ENCODE results near the gene COL23A1.

COL23A1 gene

DNA sequence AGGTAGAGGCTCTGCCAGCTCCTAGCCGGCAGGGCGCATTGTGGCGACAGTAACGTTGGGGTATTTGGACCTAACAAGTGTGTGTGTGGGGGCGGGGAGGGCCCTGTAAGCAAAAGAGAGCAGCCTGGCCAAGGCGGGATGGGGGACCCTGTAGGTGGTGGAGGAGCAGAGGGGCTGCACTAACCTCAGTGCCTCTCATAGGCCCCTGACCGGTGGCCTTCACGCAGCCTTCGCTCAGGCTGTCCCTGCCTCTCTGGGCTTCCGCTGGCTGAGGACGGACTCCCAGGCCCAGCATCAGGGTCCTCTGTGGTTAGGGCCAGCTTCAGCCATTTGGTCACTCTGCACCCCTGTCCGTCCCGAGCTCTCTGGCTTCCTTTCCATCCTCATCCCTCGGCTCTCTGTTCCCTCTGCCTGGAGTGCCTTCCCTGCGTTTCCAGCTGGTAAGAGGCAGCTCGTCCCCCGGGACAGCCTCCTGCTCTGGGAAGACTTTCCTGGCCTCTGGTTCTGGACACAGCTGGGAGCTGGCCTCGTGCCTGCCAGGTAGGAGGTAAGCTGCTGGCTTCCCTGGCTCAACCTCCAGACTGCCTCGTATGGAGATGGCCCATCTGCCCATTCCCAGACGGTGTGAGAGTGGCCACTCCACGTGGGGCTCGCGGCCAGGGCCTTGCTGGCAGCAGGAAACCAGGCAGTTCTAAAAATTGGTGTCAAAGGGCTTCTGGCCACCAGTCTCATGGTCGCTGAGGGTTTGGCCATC, 318.3 kb downstream of the COL23A1 start:
- TF ChIP-seq, protein P1, sequence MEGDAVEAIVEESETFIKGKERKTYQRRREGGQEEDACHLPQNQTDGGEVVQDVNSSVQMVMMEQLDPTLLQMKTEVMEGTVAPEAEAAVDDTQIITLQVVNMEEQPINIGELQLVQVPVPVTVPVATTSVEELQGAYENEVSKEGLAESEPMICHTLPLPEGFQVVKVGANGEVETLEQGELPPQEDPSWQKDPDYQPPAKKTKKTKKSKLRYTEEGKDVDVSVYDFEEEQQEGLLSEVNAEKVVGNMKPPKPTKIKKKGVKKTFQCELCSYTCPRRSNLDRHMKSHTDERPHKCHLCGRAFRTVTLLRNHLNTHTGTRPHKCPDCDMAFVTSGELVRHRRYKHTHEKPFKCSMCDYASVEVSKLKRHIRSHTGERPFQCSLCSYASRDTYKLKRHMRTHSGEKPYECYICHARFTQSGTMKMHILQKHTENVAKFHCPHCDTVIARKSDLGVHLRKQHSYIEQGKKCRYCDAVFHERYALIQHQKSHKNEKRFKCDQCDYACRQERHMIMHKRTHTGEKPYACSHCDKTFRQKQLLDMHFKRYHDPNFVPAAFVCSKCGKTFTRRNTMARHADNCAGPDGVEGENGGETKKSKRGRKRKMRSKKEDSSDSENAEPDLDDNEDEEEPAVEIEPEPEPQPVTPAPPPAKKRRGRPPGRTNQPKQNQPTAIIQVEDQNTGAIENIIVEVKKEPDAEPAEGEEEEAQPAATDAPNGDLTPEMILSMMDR (conservative IDR thresholded peaks at IDR 0.05; ENCODE audit: low read depth, low read length) = no peak
- DNase-seq (ENCODE audit: low read depth) = no peak
- no peak overlapping the region for H3K4me3 ChIP-seq (ENCODE audit: low read depth, low read length)

DNA sequence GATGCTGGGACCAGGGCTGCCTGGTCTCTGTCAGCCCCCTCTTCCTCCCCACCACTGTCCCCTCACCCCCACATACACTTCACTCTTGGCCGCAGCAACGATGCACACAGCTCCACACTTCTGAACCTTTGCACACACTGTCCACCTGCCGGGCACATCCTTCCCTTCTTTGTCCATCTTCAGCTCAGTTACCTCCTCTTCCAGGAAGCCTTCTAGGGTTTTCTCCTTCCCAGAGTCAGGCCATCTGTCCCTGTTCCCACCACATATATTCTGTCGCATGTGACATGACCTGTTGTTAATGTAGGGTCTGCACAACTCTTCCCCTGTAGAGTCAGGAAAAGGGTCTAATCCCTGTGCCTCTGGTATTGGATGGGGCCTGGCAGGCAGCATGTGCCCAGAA, 319.0 kb downstream of the COL23A1 start:
- no peak for DNase-seq (ENCODE audit: low read depth)
- TF ChIP-seq, protein P1 (conservative IDR thresholded peaks at IDR 0.05; ENCODE audit: low read depth, low read length) = no peak
- no peak overlapping the region for H3K4me3 ChIP-seq (ENCODE audit: low read depth, low read length)

DNA sequence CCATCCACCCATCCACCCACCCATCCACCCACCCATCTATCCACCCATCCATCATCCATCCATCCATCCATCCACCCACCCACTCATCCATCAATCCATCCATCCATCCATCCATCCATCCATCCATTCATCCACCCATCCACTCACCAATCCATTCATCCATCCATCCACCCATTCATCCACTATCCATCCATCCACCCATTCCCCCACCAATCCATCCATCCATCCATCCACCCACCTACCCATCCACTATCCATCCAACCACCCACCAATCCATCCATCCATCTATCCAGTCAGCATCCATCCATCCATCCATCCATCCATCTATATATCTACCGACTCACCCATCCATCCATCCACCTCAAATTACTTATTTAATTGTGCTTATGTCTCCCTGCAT, 320.7 kb downstream of the COL23A1 start:
- TF ChIP-seq, protein P1 (conservative IDR thresholded peaks at IDR 0.05; ENCODE audit: low read depth, low read length) = no peak
- H3K4me3 ChIP-seq (ENCODE audit: low read depth, low read length) = no peak overlapping the region
- DNase-seq (ENCODE audit: low read depth) = no peak

DNA sequence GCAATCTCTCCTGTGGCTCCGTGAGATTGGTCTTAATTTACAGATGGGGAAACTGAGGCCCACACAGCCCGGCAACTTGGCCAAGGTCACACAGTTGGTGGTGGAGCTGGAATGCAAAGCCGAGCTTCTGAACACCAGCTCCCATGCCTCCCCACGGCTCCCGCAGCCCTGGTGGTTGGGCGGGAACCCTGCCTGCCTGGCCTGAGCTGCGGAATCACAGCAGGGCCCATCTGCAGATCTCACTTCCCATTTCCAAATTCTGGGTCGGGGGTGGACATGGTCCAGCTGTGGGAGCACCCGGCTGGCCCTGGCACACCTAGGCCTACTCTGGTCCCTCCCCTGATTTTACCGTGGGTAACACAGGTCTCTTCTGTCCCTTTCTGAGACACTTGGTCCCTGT, 322.3 kb downstream of the COL23A1 start:
- DNase-seq (ENCODE audit: low read depth) = no peak
- TF ChIP-seq, protein P1 (conservative IDR thresholded peaks at IDR 0.05; ENCODE audit: low read depth, low read length) = no peak
- no peak overlapping the region for H3K4me3 ChIP-seq (ENCODE audit: low read depth, low read length)

DNA sequence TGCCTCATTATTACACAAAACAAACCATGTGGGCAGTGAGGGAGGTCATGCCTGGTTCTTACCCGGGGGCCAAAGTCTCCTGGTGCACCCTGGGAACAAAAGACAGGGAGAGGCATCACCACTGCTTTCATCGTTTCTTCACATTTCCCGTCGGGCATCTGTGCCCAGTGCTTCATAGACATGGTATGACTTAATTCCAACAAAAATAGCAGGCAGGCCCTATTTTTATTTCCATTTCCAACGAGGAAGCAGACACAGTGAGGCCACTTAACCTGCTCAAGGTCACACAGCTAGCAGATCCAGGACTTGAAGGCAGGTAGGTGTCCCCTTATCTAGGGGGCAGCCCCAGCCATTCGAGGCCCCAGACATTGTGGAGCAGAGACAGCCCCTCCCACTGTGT, 322.9 kb downstream of the COL23A1 start:
- TF ChIP-seq, protein P1 (conservative IDR thresholded peaks at IDR 0.05; ENCODE audit: low read depth, low read length) = no peak
- no peak for DNase-seq (ENCODE audit: low read depth)
- H3K4me3 ChIP-seq (ENCODE audit: low read depth, low read length) = no peak overlapping the region

DNA sequence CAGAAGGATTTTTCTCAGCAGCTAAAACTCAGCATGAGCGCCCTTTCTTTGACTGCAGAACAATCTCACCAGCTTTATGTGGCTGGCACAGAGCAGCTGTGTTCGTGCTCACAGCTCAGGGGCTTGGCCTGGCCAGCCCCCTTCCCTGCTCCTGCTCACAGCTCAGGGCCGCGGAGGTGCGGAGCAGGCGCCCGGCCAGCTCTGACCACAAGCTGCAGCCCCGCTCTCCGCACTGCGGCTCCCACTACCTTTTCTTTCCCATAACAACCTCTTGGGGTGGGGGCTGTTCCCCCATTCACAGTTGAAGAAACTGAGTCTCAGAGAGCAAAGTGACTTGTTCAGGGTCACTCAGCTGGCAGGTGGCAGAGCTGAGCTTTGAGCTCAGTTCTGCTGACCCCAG, 323.6 kb downstream of the COL23A1 start:
- no peak overlapping the region for H3K4me3 ChIP-seq (ENCODE audit: low read depth, low read length)
- no peak for DNase-seq (ENCODE audit: low read depth)
- TF ChIP-seq, protein P1 (conservative IDR thresholded peaks at IDR 0.05; ENCODE audit: low read depth, low read length) = no peak

DNA sequence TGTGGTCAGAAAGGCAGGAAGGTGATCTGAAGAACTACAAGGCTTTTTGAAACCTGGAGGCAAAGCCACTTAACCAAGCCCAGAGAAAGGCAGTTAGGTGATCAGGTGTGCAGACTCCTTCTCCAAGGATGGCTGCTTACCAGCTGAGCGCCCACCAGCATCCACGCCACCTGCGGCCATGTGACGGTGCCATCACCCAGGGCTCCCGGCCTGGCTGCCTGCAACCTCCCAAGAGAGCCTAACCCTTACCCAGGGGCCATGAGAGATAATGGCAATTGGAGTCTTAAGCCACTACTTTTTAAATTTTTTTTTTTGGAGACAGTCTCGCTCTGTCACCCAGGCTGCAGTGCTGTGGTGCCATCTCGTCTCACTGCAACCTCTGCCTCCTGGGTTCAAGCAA, 324.4 kb downstream of the COL23A1 start:
- DNase-seq (ENCODE audit: low read depth) = no peak
- TF ChIP-seq, protein P1 (conservative IDR thresholded peaks at IDR 0.05; ENCODE audit: low read depth, low read length) = no peak
- H3K4me3 ChIP-seq (ENCODE audit: low read depth, low read length) = no peak overlapping the region
